MCF 10A (cell line): Measurements from ENCODE around the gene CAAP1. TPM values are rescaled to one million over a fixed set of nuclear protein-coding genes. Genes with fewer than 3 reads are reported as not detected.
A peak's percentile ranks its signal among the peaks of the same experiment; 100 is the strongest.

Source experiments
- BruUV-seq: library from RNA; stranded (reverse); fragments of 400-500 nt; replicated peaks from 2 replicates; lab custom pipeline; 2021; lab: Mats Ljungman, UMichigan
- CTCF ChIA-PET: fragments of 300-600 bp; sonication (Branson Sonifier 250); formaldehyde crosslinking; extraction: SDS; loops from one replicate; lab custom pipeline; 2021; ENCODE audit warnings: antibody characterized with exemption, inconsistent platforms; lab: Yijun Ruan, JAX
- POLR2A ChIA-PET: fragments of 300-600, 350-650 bp; sonication (Branson Sonifier 250); formaldehyde crosslinking; extraction: SDS; loops from one replicate; lab custom pipeline; 2020; ENCODE audit warnings: antibody characterized with exemption, inconsistent platforms; lab: Yijun Ruan, JAX
- DNase-seq: peaks from one replicate; pipeline ENCODE4 v3.0.0-alpha.2; 2018; ENCODE audit not compliant: unreplicated experiment
- H3K27ac Mint-ChIP-seq: one replicate; pipeline ENCODE4 v1.8.0; 2022; ENCODE audit warnings: mild to moderate bottlenecking, low read depth, mixed read lengths; ENCODE audit not compliant: unreplicated experiment
- H3K27me3 Mint-ChIP-seq: one replicate; pipeline ENCODE4 v1.8.0; 2022; ENCODE audit warnings: mixed read lengths; ENCODE audit not compliant: insufficient read depth, unreplicated experiment
- H3K36me3 Mint-ChIP-seq: one replicate; pipeline ENCODE4 v1.8.0; 2022; ENCODE audit warnings: mild to moderate bottlenecking, moderate library complexity, mixed read lengths; ENCODE audit not compliant: insufficient read depth, unreplicated experiment
- H3K4me1 Mint-ChIP-seq: one replicate; pipeline ENCODE4 v1.8.0; 2022; ENCODE audit warnings: mixed read lengths; ENCODE audit not compliant: insufficient read depth, unreplicated experiment
- H3K4me3 Mint-ChIP-seq: one replicate; pipeline ENCODE4 v1.8.0; 2022; ENCODE audit warnings: mild to moderate bottlenecking, moderate library complexity, mixed read lengths; ENCODE audit not compliant: unreplicated experiment
- H3K9me3 Mint-ChIP-seq: one replicate; pipeline ENCODE4 v1.8.0; 2022; ENCODE audit warnings: mixed read lengths; ENCODE audit not compliant: unreplicated experiment
- intact Hi-C: fragments of 100-400 bp; cut with micrococcal nuclease; formaldehyde crosslinking; loops from 2 replicates; pipeline ENCODE4 v1.14.1; 2022
- total RNA-seq: library from RNA; stranded (reverse); gene quantifications from 2 replicates; pipeline ENCODE4 v1.2.3, GENCODE V29; 2022
- TF ChIP-seq, protein P1 (sequence below): fragments of 200-600 bp; IDR thresholded peaks from one replicate; pipeline ENCODE4 v1.8.0; 2022; ENCODE audit warnings: antibody characterized with exemption, mild to moderate bottlenecking; ENCODE audit not compliant: unreplicated experiment

Gene CAAP1
- total RNA-seq, 1 experiment from 2014 or later, result 35.2 TPM

DNA sequence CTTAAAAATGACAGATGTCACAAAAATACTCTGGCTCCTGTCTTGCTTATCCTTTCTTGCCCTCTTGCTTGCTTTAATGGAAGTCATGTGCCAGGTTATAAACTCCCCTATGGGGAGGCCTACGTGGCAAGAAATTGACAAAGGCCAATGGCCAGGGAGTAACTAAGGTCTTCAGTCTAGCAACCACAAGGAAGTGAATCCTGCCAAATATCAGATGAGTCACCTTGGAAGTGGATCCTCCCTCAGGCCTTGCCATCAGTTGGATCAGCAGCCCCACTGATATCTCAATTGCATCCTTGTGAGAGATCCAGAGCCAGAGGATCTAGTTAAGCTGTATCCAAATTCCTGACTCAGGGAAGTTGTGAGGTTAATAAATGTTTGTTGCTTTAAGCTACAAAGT is 82.8 kb downstream of the CAAP1 start:
- no peaks in the 10 kb centered on the region for H3K36me3 Mint-ChIP-seq
- intact Hi-C loops, result no loop called here
- H3K4me3 Mint-ChIP-seq, result no peak overlapping the region
- H3K27me3 Mint-ChIP-seq, result no peaks in the 10 kb centered on the region
- BruUV-seq, result no TSS peak
- peak overlapping the region; percentile 91 for H3K27ac Mint-ChIP-seq
- H3K4me1 Mint-ChIP-seq, result peaks cover 10% of the 10 kb centered on the region
- DNase-seq, result peak; percentile 79
- POLR2A ChIA-PET, result interaction anchor here (1.2 kb wide), 1 partner anchor 82 kb away, joined by 3 read pairs; the partner anchor contains the start of gene CAAP1
- H3K9me3 Mint-ChIP-seq, result no peaks in the 10 kb centered on the region
- CTCF ChIA-PET, result no interaction called here
- TF ChIP-seq, protein P1, sequence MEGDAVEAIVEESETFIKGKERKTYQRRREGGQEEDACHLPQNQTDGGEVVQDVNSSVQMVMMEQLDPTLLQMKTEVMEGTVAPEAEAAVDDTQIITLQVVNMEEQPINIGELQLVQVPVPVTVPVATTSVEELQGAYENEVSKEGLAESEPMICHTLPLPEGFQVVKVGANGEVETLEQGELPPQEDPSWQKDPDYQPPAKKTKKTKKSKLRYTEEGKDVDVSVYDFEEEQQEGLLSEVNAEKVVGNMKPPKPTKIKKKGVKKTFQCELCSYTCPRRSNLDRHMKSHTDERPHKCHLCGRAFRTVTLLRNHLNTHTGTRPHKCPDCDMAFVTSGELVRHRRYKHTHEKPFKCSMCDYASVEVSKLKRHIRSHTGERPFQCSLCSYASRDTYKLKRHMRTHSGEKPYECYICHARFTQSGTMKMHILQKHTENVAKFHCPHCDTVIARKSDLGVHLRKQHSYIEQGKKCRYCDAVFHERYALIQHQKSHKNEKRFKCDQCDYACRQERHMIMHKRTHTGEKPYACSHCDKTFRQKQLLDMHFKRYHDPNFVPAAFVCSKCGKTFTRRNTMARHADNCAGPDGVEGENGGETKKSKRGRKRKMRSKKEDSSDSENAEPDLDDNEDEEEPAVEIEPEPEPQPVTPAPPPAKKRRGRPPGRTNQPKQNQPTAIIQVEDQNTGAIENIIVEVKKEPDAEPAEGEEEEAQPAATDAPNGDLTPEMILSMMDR, result no peak

DNA sequence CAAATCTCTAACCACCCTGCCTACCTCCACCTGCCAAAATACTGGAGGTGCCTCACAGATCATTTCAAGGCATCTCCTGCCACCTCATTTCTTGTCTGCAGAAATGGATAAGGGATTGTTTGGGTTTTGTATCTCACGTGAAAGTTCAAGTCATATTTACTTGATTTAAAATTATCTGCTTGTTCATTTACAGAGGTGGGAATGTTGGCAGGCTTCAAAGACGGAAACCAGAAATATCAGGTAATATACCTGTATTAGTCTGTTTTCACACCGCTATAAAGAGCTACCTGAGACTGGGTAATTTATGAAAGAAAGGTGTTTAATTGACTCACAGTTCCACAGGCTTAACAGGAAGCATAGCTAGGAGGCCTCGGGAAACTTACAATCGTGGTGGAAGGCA is 85.4 kb downstream of the CAAP1 start:
- CTCF ChIA-PET, result no interaction called here
- POLR2A ChIA-PET, result no interaction called here
- no peak for DNase-seq
- TF ChIP-seq, protein P1, result no peak
- H3K4me3 Mint-ChIP-seq, result no peak overlapping the region
- H3K27me3 Mint-ChIP-seq, result no peaks in the 10 kb centered on the region
- intact Hi-C loops, result no loop called here
- H3K27ac Mint-ChIP-seq, result no peak overlapping the region
- H3K4me1 Mint-ChIP-seq, result peaks cover 10% of the 10 kb centered on the region
- no peaks in the 10 kb centered on the region for H3K36me3 Mint-ChIP-seq
- no TSS peak for BruUV-seq
- no peaks in the 10 kb centered on the region for H3K9me3 Mint-ChIP-seq

DNA sequence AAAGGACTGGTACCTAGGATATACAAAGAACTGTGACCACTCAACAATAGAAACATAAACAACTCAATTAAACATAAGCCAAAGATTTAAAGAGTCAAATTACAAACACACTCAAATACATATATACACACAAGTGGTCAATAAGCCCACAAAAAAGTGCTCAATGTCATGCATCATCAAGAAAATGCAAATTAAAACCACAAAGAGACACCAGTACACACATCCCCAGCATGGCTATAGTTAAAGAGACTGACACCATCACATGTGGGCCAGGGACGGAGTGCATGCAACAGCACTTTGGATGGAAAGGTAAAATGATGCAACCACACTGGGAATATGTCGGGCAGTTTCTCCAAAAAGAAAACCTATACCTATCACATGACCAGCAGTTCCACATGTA is 89.7 kb downstream of the CAAP1 start:
- Mint-ChIP-seq H3K4me3 (no peak overlapping the region), H3K36me3 (no peaks in the 10 kb centered on the region), H3K9me3 (no peaks in the 10 kb centered on the region), H3K27ac (no peak overlapping the region), H3K27me3 (no peaks in the 10 kb centered on the region), H3K4me1 (no peaks in the 10 kb centered on the region)
- CTCF ChIA-PET, result interaction anchor here (0.6 to 0.7 kb wide), 2 partner anchors 14 to 61 kb away, joined by 3 read pairs; no protein-coding TSS in a partner anchor
- no TSS peak for BruUV-seq
- TF ChIP-seq, protein P1, result no peak
- no peak for DNase-seq
- intact Hi-C loops, result no loop called here
- POLR2A ChIA-PET, result no interaction called here

DNA sequence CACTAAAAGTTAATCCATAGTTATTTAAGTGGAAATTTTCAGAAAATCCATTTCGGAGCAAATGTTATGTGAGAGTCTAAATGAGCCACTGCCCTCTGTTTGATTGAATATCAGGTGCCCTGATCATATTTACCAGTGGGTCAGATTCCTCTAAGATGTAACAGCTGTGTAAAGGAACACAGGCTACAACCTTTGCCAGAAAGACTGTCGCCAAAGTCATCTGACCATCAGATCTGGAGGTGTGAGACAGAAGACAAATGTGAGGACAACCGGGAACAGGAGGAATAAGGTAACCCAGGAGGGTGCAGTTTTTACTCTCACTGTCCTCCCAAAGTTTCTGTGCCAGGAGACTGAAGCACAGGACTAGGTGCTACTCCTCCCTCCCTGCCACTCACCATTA is 90.8 kb downstream of the CAAP1 start:
- ChIA-PET CTCF (no interaction called here), POLR2A (interaction anchor here (0.9 kb wide), 1 partner anchor 74 kb away, joined by 3 read pairs; no protein-coding TSS in a partner anchor)
- Mint-ChIP-seq H3K27ac (no peak overlapping the region), H3K27me3 (no peaks in the 10 kb centered on the region), H3K9me3 (no peaks in the 10 kb centered on the region), H3K4me3 (no peak overlapping the region), H3K4me1 (no peaks in the 10 kb centered on the region), H3K36me3 (no peaks in the 10 kb centered on the region)
- intact Hi-C loops, result no loop called here
- TF ChIP-seq, protein P1, result no peak
- no TSS peak for BruUV-seq
- no peak for DNase-seq
